Measurements from ENCODE around the gene SH3TC1.

The SH3TC1 gene

GRCh38 chr4:8267077-8267476 is 68.0 kb downstream of the SH3TC1 start:
- DNase-seq, result no peak

- no peak for DNase-seq
Measured at GRCh38 chr4:8268211-8268610, 69.1 kb downstream of the SH3TC1 start.

- no peak for DNase-seq
Measured at GRCh38 chr4:8268901-8269534, 69.9 kb downstream of the SH3TC1 start.

DNA sequence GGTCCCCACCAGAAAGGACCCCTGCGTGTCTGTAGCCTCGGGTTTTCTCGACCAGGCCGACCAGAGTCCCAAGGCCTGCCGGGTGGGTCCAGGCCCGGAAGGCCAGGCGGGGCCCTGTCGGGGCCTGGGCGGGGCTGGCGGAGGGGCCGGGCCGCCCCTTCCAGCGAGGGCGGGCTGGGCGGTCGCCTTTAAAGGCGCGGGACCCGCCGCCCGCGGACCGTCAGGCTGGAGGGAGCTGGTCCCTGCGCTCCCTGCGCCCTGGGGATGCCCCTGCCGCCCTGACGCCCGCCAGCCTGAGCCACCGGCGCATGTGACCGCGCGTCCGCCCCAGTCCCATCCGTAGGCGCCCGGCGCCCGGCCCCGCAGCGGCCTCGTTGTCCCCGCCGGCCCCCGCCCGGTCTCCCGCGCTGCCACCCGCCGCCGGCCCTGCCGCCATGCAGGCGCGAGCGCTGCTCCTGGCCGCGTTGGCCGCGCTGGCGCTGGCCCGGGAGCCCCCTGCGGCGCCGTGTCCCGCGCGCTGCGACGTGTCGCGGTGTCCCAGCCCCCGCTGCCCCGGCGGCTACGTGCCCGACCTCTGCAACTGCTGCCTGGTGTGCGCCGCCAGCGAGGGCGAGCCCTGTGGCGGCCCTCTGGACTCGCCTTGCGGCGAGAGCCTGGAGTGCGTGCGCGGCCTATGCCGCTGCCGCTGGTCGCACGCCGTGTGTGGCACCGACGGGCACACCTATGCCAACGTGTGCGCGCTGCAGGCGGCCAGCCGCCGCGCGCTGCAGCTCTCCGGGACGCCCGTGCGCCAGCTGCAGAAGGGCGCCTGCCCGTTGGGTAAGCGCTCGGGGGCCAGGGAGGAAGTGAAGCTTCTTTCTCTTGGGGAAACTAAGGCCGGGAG is 70.7 kb downstream of the SH3TC1 start, which contains the start of gene HTRA3:
Gene HTRA3, plus strand, starts transcription at position 220 of the 883 bp plus-strand sequence. Its CDS starts 215 bp downstream, at position 435.
- no peak for DNase-seq

- no peak for DNase-seq
Measured at GRCh38 chr4:8270418-8270771, 71.3 kb downstream of the SH3TC1 start.

DNA sequence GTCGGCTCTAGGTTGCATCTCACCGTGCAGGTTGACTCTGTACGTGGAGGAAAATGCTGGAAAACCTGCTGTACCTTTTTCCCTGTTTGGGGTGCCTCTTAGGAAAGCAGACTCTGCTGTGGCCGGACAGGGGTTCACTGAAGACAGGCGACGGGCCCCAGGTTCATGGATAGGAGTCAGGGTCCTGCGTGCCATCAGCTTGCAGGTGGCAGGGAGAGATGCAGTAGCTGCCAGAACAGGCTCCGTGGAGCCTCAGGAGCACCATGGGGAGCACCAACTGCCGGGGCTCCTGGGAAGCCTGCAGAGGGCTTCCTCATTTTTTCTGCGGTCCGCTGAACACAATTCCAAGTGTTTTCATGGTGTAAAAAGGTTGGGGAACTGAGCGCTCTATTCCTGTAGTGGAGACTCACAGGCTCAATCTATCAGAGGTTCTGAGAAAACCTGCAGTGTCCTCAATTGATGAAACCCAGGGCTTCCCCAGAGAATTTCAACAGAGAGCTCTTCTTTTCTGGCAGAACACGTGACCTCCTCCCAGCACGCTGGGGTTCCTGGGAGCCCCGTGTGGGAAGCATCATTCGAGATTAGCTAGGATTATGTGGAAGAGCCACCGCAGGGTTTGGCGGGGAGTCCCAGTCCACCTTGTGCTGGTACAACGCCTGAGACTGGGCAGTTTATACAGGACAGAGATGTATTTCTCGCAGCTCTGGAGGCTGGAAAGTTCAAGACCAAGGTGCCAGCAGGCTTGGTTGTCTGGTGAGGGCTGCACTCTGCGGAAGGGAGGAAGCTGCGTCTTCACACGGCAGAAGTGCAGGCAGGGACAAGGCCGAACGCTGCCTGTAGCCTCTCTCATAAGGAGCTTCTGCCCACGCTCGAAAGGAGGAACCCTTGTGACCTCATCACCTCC is 72.1 kb downstream of the SH3TC1 start:
- DNase-seq, result no peak

- no peak for DNase-seq
Measured at GRCh38 chr4:8271821-8272220, 72.7 kb downstream of the SH3TC1 start.

DNA sequence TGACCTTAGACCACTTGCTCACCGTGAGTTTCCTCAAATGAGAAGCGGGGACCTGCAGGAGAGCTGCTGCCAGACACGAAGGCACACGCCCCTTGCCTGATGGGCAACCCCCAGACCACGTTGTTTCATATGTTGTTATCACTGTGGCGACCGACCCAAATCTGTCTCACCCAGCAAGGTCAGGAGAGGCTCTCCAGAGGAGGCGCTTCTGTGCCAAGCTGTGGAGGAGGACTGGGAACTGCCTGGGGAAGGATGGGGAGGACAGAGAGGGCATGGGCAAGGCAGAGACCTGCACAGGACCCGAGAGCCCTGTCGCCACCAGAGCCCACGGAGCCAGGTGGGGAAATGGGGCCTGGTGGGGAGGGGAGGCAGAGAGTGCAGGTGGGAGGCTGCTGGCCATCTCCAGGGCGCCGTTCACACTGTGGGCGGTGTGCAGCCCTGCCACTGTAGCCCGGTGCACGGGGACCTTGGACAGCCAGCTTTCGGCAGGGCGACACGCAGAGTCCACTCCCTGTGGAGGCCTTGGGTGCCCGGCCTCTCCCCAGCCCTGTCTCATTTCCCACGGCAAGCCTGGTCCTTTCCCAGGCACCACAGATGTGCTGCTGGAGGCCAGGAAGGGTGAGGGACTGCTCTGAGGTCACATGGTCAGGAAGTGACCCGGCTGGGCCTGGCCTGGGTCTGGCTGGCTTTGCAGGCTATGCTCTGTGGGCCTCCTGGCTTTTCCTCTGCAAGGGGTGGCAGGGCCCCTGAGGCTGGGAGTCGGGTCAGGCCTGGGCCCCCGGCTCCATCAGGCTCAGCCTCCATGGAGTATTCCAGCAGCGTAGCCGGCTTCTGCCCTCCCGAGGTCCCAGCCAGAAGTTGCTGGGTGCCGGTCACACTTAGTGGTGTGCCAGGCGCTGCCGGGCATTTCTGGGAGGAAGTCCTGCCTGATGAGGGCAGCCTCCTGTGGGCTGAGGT is 73.7 kb downstream of the SH3TC1 start:
- no peak for DNase-seq

DNA sequence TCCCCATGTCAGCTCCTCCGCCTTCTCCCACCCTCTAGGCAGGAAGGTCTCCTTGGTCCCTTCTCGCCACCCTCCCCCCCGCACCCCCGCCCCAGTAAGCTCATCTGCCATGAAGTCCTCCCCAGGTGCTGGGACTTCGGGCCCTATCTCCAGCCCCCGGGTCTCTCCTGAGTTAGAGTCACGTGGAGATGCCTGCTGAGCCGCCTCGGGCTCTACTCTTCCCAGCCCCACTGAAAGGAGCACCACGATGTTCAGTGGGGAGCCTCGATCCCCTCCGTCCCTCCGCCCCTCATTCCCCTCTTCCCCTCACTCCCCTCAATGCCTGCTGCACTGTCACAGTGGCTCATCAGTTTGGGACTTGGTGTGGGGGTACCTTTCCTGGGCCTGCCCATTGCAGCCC is 74.4 kb downstream of the SH3TC1 start:
- DNase-seq, result no peak

GRCh38 chr4:8274066-8274652 is 75.1 kb downstream of the SH3TC1 start:
- DNase-seq, result no peak

- no peak for DNase-seq
Measured at GRCh38 chr4:8274765-8275547, 75.9 kb downstream of the SH3TC1 start.

- no peak for DNase-seq
Measured at GRCh38 chr4:8275548-8275910, 76.4 kb downstream of the SH3TC1 start.

- DNase-seq, result no peak
Measured at GRCh38 chr4:8276358-8277240, 77.5 kb downstream of the SH3TC1 start.

- DNase-seq, result no peak
Measured at GRCh38 chr4:8277356-8278008, 78.4 kb downstream of the SH3TC1 start.

DNA sequence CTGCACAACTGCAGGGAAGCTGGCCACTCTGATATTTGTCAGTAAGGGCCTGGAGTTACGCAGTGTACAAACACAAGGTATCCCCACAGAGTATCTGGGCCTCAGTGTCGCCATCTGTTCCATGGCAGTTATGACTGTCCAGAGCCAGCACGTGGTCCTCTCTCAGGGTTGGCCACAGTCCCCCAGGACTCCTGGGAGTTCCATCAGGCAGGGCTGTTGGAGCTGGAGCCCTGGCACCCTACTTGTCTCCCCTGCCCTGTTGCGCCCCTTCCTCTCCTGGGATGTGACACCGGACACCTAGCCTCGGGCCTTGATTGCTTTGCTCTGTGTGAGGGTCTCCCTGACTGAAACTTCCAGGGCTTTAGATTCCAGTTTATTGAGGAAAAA is 78.9 kb downstream of the SH3TC1 start:
- DNase-seq, result no peak

GRCh38 chr4:8278421-8279287 is 79.6 kb downstream of the SH3TC1 start:
- DNase-seq, result no peak

- no peak for DNase-seq
Measured at GRCh38 chr4:8279321-8280157, 80.4 kb downstream of the SH3TC1 start.

Data from NCI-H187 (cell line).